ENCODE data around the gene HS6ST1.

HS6ST1 gene

DNA sequence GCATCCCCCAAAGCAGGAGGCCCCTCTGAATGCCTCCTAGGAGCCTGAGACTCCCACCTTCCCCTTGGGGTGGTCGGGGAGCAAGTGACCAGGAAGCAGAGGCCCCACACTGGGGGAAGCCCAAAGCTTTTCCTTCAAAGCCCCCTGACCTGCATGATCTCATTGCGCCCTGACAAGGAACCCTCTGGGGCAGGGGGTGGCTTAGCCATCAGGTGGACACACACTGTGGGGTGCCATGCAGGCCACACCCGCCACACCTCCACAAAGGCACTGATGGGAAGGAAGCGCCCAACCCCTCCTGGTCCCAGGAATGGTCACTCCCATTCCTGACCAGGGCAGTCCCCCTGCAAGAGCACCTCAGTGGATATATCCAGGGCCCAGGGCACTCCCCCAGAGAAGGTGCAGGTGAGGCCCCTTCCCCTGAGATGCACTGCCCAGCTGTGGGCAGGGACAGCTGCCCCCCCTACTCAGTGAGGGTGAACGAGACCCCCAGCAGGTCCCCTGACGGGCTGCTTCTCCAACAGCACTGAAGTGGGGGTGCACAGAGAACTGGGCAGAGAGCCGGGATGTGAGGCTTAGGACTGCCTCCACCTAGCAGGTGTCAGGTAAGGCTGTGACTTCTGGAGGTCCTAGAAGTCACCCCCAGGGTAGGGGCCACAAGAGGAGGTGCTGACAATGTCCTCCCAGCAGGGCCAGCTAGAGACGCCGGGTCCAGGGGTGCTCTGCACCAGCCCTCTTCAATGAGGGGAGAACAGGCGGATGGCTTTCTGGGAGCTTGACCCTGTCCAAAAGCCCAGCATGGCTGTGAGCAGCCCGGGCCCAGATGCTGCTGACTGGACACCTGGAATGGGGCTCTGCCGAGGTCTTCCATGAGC lies 31.5 kb downstream of the HS6ST1 start (continued):
- TF ChIP-seq, protein P1, sequence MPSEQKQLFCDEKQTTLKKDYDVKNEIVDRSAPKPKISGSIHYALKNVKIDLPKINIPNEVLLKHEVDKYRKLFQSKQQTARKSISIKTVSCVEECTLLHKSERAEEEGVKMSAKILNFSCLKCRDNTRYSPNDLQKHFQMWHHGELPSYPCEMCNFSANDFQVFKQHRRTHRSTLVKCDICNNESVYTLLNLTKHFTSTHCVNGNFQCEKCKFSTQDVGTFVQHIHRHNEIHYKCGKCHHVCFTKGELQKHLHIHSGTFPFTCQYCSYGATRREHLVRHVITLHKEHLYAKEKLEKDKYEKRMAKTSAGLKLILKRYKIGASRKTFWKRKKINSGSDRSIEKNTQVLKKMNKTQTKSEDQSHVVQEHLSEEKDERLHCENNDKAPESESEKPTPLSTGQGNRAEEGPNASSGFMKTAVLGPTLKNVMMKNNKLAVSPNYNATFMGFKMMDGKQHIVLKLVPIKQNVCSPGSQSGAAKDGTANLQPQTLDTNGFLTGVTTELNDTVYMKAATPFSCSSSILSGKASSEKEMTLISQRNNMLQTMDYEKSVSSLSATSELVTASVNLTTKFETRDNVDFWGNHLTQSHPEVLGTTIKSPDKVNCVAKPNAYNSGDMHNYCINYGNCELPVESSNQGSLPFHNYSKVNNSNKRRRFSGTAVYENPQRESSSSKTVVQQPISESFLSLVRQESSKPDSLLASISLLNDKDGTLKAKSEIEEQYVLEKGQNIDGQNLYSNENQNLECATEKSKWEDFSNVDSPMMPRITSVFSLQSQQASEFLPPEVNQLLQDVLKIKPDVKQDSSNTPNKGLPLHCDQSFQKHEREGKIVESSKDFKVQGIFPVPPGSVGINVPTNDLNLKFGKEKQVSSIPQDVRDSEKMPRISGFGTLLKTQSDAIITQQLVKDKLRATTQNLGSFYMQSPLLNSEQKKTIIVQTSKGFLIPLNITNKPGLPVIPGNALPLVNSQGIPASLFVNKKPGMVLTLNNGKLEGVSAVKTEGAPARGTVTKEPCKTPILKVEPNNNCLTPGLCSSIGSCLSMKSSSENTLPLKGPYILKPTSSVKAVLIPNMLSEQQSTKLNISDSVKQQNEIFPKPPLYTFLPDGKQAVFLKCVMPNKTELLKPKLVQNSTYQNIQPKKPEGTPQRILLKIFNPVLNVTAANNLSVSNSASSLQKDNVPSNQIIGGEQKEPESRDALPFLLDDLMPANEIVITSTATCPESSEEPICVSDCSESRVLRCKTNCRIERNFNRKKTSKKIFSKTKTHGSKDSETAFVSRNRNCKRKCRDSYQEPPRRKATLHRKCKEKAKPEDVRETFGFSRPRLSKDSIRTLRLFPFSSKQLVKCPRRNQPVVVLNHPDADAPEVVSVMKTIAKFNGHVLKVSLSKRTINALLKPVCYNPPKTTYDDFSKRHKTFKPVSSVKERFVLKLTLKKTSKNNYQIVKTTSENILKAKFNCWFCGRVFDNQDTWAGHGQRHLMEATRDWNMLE (tag by site-specific recombination; conservative IDR thresholded peaks at IDR 0.05; ENCODE audit: low read depth) = no peak

DNA sequence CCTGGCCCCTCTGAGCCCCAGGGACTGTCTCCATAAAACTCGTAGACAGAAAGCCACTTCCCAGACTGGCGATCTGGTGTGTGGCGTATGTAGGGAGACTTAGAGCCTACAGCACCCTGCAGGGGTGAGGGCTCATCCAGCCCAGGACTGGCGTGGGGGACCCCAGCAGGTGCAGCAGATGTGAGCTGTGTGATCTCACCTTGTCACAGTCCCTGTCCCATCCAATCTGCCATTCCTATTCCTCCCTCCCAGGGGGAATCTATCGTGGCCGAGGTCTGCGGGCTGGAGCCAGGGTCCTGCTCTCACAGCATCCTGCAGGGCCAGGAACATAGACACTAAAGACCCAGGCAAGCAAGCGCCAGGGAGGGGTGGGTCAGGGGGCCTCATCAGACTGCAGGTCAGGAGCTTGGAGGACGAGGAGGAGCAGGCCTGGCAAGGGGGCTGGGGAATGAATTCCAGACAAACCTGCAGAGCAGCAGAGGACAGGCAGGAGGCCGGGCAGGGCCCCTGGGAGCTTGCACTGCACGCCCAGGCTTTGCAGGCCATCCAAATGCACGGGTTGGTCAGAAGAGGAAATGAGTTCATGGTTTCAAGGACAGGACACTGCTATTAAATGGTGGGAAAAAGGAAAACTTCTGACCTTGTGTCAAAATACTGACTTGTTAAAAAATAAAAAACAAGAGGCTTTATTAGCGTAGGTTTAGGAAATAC lies 32.5 kb downstream of the HS6ST1 start:
- H3K36me3 ChIP-seq (ENCODE audit: control insufficient read depth in 2 of 2, insufficient read depth in 1 of 2, low read length in 2 of 2) = peaks cover 0 to 15% of the 10 kb centered on the region in 2 experiments; a peak in 1 of 3 replicates
- CTCF ChIA-PET = interaction anchor here (0.6 kb wide), 1 partner anchor 50 kb away, joined by 3 read pairs; no protein-coding TSS in a partner anchor
- TF ChIP-seq GLI4 (tag by site-specific recombination; IDR thresholded peaks at IDR 0.05) (no peak), ZNF785 (tag by site-specific recombination; IDR thresholded peaks at IDR 0.05) (no peak), ZNF610 (tag by site-specific recombination; IDR thresholded peaks at IDR 0.05; ENCODE audit: borderline replicate concordance) (no peak), ZNF792 (tag by site-specific recombination; IDR thresholded peaks at IDR 0.05) (no peak), ZNF510 (tag by site-specific recombination; IDR thresholded peaks at IDR 0.05; ENCODE audit: insufficient replicate concordance) (no peak), ZNF701 (tag by site-specific recombination; IDR thresholded peaks at IDR 0.05) (no peak), KLF10 (tag by site-specific recombination; IDR thresholded peaks at IDR 0.05) (no peak), ZNF501 (tag by site-specific recombination; IDR thresholded peaks at IDR 0.05) (no peak), ZNF335 (tag by site-specific recombination; conservative IDR thresholded peaks at IDR 0.05) (no peak), FEZF1 (tag by site-specific recombination; IDR thresholded peaks at IDR 0.05) (no peak)
- TF ChIP-seq, protein P2, sequence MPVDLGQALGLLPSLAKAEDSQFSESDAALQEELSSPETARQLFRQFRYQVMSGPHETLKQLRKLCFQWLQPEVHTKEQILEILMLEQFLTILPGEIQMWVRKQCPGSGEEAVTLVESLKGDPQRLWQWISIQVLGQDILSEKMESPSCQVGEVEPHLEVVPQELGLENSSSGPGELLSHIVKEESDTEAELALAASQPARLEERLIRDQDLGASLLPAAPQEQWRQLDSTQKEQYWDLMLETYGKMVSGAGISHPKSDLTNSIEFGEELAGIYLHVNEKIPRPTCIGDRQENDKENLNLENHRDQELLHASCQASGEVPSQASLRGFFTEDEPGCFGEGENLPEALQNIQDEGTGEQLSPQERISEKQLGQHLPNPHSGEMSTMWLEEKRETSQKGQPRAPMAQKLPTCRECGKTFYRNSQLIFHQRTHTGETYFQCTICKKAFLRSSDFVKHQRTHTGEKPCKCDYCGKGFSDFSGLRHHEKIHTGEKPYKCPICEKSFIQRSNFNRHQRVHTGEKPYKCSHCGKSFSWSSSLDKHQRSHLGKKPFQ (tag by site-specific recombination; IDR thresholded peaks at IDR 0.05) = no peak
- TF ChIP-seq, protein P3, sequence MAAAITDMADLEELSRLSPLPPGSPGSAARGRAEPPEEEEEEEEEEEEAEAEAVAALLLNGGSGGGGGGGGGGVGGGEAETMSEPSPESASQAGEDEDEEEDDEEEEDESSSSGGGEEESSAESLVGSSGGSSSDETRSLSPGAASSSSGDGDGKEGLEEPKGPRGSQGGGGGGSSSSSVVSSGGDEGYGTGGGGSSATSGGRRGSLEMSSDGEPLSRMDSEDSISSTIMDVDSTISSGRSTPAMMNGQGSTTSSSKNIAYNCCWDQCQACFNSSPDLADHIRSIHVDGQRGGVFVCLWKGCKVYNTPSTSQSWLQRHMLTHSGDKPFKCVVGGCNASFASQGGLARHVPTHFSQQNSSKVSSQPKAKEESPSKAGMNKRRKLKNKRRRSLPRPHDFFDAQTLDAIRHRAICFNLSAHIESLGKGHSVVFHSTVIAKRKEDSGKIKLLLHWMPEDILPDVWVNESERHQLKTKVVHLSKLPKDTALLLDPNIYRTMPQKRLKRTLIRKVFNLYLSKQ (tag by site-specific recombination; IDR thresholded peaks at IDR 0.05; ENCODE audit: borderline replicate concordance) = no peak
- H3K9me3 ChIP-seq (ENCODE audit: control insufficient read depth, insufficient read depth, low read depth, low read length) = no peaks in the 10 kb centered on the region
- no peak overlapping the region for H3K27ac ChIP-seq (ENCODE audit: extremely low read depth, low read depth, low read length)
- POLR2A ChIA-PET = no interaction called here
- no peaks in the 10 kb centered on the region for H3K4me1 ChIP-seq (ENCODE audit: control insufficient read depth, insufficient read depth, low read length)
- H3K4me3 ChIP-seq (ENCODE audit: low read depth, low read length) = no peak overlapping the region
